HG02938 (cell line): ENCODE results near the gene RRP7A.
"Not testable (repeated sequence)": the region's sequence is repeated elsewhere in the genome, so short reads cannot be mapped to it uniquely, and the experiment has no call there.

Experiments
- ATAC-seq: cut with Tn5 transposase; IDR thresholded peaks from one replicate; pipeline ENCODE4 v1.9.1; 2021; ENCODE audit warnings: mild to moderate bottlenecking, moderate library complexity; ENCODE audit not compliant: unreplicated experiment

RRP7A gene

GRCh38 chr22:42536634-42537033 is 17.0 kb upstream of the RRP7A start:
- not testable (repeated sequence) for ATAC-seq

GRCh38 chr22:42536166-42536565 is 16.6 kb upstream of the RRP7A start:
- ATAC-seq, result no peak

GRCh38 chr22:42535082-42535731 is 15.6 kb upstream of the RRP7A start:
- ATAC-seq, result not testable (repeated sequence)

- ATAC-seq, result no peak
These were observed 14.0 kb upstream of the RRP7A start for GRCh38 chr22:42533638-42533977.

GRCh38 chr22:42531401-42532084 is 11.9 kb upstream of the RRP7A start:
- not testable (repeated sequence) for ATAC-seq

- ATAC-seq, result not testable (repeated sequence)
These were observed 9.8 kb upstream of the RRP7A start for GRCh38 chr22:42529435-42529834.

- ATAC-seq, result no peak
These were observed 9.2 kb upstream of the RRP7A start for GRCh38 chr22:42528591-42529307.

- ATAC-seq, result no peak
These were observed 3.0 kb upstream of the RRP7A start for GRCh38 chr22:42522546-42522945.

GRCh38 chr22:42521228-42521546 is 1.6 kb upstream of the RRP7A start:
- ATAC-seq, result no peak

- not testable (repeated sequence) for ATAC-seq
These were observed 715 bp downstream of the RRP7A start for GRCh38 chr22:42518638-42519524.

GRCh38 chr22:42517103-42517502 is 2.5 kb downstream of the RRP7A start:
- not testable (repeated sequence) for ATAC-seq

- no peak for ATAC-seq
These were observed 3.7 kb downstream of the RRP7A start for GRCh38 chr22:42515896-42516295.

- ATAC-seq, result not testable (repeated sequence)
These were observed 4.3 kb downstream of the RRP7A start for GRCh38 chr22:42515304-42515703.

- not testable (repeated sequence) for ATAC-seq
These were observed 5.3 kb downstream of the RRP7A start for GRCh38 chr22:42514331-42514730.

GRCh38 chr22:42512273-42512990 is 7.2 kb downstream of the RRP7A start:
- not testable (repeated sequence) for ATAC-seq

GRCh38 chr22:42511401-42511891 is 8.2 kb downstream of the RRP7A start:
- no peak for ATAC-seq

GRCh38 chr22:42509548-42509947 is 10.0 kb downstream of the RRP7A start:
- no peak for ATAC-seq

- ATAC-seq, result not testable (repeated sequence)
These were observed 10.6 kb downstream of the RRP7A start for GRCh38 chr22:42508975-42509364.

- not testable (repeated sequence) for ATAC-seq
These were observed 11.1 kb downstream of the RRP7A start for GRCh38 chr22:42508327-42508974.

- ATAC-seq, result no peak
These were observed 18.8 kb downstream of the RRP7A start for GRCh38 chr22:42500836-42501179.
